Skeletal muscle cell (primary cell): Measurements from ENCODE around the gene NSD1.
A peak's percentile ranks its signal among the peaks of the same experiment; 100 is the strongest.
"Not testable (repeated sequence)": the region's sequence is repeated elsewhere in the genome, so short reads cannot be mapped to it uniquely, and the experiment has no call there.

Source experiments
- DNase-seq: peaks from one replicate; pipeline ENCODE4 v3.0.0-alpha.2; 2010; ENCODE audit warnings: low read depth
- H3K4me3 ChIP-seq: 2 replicates; pipeline ENCODE4 v1.5.1; 2011; ENCODE audit warnings: low read depth, mild to moderate bottlenecking, control low read depth, low read length, moderate library complexity

NSD1 gene

DNA sequence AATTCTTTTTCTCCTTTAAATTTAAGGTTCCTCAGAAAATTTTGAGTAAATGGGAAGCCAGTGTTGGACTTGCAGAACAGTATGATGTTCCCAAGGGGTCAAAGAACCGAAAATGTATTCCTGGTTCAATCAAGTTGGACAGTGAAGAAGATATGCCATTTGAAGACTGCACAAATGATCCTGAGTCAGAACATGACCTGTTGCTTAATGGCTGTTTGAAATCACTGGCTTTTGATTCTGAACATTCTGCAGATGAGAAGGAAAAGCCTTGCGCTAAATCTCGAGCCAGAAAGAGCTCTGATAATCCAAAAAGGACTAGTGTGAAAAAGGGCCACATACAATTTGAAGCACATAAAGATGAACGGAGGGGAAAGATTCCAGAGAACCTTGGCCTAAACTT, 76.0 kb downstream of the NSD1 start:
- DNase-seq = no peak
- H3K4me3 ChIP-seq = no peak overlapping the region

DNA sequence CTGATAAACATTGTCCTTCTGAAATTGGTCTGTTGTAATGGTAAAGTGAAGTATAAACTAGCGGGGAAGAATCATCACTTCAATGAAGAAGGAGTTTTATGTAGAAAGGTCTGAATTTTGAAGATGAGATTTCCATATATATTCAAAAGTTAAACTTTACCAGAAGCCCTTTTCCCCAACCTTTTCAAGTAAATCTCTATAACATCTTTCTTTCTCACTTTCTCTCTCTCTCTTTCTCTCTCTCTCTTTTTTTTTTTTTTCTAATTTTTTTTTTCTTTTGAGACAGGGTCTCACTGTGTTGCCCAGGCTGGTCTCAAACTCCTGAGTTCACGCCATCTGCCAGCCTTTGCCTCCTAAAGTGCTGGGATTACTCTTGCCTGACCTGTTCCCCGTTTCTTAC, 78.7 kb downstream of the NSD1 start:
- no peak overlapping the region for H3K4me3 ChIP-seq
- DNase-seq = no peak

DNA sequence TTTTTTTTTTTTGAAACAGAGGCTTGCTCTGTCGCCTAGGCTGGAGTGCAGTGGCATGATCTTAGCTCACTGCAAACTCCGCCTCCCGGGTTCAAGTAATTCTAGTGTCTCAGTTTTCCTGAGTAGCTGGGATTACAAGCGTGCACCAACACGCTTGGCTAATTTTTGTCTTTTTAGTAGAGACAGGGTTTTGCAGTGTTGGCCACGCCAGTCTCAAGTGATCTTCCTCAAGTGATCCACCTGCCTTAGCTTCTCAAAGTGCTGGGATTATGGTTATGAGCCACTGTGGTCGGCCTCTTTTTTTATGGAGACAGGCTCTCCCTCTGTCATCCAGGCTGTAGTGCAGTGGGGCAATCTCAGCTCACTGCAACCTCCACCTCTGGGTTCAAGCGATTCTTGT, 87.0 kb downstream of the NSD1 start:
- no peak overlapping the region for H3K4me3 ChIP-seq
- no peak for DNase-seq

DNA sequence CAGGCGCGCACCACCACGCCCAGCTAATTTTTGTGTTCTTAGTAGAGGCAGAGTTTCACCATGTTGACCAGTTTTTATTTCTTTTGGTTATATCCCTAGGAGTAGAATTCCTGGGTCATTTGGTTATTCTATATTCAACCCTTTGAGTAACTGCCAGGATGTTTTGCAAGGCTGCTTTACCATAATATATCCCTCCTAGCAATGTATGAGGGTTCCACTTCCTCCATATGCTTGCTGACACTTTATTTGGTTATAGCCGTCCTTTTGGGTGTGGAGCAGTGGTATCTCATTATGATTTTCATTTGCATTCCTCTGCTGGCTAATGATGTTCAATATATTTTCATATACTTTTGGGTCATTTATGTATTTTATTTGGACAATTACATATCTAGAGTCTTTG, 88.7 kb downstream of the NSD1 start:
- H3K4me3 ChIP-seq = no peak overlapping the region
- DNase-seq = no peak

DNA sequence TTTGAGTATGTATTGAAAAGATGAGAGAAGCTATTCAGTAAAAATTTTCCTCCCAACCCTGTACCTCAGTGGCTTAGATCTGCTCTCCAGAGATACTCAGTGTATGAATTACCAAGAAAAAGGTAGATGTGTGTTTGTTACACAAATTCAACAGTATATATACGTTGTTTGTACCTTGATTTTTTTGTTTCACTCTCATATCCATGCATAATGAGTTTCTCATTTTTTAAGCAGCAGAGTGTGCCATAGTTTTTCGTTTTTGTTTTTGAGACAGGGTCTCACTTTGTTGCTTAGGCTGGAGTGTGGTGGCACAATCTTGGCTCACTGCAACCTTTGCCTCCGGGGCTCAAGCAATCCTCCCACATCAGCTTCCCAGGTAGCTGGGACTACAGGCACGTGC, 92.2 kb downstream of the NSD1 start:
- H3K4me3 ChIP-seq = no peak overlapping the region
- no peak for DNase-seq

DNA sequence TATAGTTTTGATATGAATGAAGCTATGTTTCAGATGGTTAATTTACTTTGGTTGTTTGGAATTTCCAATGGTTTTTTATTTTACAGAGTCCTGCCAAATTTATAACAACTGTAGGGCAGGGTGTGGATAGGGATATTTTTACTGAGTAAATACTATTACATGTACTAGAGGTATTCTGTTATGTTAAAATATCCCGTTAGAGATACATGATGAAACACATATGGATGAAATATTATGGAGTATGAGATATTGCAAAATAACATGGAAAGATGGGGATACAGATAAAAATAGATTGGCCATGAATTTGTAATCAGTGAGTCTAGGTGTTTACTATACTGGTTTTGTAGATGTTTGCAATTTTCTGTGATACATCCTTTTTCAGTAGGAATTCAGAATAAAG, 93.3 kb downstream of the NSD1 start:
- DNase-seq = no peak
- no peak overlapping the region for H3K4me3 ChIP-seq

DNA sequence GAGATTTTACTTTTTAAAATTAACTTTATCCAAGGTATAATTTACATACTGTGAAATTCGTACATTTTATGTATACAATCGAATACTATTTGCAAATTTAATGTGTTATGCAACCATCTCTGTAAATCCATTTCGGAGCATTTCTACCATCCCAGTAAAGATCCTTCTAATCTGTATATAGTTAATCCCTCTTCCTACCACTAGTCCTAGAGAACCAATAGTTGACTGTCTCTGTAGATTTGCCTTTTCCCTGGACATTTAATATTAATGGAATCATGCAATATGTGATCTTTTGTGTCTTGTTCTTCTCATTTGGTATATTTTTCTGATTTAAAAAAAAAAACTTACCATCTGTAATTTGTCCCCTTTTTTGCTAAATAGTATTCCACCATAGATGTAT, 95.2 kb downstream of the NSD1 start:
- no peak for DNase-seq
- no peak overlapping the region for H3K4me3 ChIP-seq

DNA sequence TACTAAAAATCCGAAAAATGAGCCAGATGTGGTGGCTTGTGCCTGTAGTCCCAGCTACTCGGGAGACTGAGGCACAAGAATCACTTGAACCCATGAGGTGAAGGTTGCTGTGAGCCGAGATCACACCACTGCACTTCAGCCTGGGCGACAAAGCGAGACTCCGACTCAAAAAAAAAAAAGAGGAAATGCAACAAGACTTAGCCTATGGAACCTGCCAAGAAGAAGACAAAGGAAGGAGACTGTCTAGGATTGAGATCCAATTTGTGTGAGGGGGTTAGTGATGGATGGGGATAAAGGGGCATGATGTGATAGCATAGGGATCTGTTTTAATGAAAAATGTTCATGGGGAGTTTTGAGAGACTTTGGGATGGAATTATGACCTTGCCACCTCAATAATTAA, 97.1 kb downstream of the NSD1 start:
- no peak for DNase-seq
- no peak overlapping the region for H3K4me3 ChIP-seq

DNA sequence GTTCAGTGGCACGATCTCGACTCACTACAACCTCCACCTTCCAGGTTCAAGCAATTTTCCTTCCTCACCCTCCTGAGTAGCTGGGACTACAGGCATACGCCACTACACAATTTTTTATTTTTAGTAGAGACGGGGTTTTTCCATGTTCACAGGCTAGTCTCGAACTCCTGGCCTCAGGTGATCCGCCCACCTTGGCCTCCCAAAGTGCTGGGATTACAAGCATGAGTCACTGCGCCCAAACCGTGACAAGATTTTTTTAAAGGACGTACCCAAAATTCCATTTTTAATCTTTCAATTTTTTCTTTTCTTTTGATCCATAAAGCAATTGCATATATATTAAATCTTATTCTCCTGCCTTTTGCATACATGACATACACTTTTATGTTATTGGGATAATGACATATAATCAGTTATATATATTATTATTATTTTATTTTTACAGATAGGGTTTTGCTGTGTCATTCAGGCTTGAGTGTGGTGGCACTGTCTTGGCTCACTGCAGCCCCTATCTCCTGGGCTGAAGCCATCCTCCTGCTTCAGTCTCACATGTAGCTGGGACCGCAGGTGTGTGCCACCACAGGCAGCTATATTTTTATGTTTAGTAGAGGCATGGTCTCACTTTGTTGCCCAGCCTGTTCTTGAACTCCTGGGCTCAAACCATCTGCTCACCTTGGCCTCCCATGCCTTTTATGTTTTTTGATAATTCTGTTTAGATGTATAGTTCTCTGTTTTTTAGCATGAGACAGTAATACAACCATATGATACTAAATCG, 98.1 kb downstream of the NSD1 start:
- no peak for DNase-seq
- H3K4me3 ChIP-seq = no peak overlapping the region

DNA sequence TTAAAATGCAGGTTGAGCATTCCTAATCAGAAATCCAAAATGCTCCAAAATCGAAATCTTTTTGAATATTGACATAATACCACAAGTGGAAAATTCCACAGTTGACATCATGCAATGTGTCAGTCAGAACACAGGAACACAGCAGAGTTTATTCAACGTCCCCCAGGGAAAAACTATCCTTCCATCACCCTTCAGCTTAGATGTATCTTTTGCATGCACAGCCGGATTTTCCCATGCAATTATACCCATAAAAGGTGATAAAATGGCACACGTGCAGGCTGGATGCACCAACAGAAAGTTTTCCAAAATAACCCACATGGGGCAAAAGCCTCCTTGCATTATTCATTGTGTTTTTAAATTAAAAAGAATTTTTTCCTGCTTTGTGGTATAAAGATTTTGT, 98.8 kb downstream of the NSD1 start:
- H3K4me3 ChIP-seq = no peak overlapping the region
- no peak for DNase-seq

DNA sequence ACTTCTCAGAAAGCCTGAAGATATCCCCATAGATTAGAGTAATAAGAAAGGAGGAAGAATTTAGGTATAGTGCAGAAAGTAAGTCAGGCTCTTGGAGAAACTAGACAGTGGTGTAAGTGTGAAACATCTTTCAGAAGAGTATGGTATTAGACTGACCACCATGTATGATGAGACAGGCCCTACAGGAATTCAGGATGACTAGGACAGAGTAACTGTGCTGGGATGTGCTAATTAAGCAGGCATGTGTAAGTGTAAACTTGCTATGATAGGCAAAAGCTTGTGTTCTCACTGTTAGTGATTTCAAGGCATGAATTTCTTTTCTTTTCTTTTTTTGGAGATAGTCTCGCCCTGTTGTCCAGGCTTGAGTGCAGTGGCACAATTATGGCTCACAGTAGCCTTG, 99.2 kb downstream of the NSD1 start:
- H3K4me3 ChIP-seq = no peak overlapping the region

DNA sequence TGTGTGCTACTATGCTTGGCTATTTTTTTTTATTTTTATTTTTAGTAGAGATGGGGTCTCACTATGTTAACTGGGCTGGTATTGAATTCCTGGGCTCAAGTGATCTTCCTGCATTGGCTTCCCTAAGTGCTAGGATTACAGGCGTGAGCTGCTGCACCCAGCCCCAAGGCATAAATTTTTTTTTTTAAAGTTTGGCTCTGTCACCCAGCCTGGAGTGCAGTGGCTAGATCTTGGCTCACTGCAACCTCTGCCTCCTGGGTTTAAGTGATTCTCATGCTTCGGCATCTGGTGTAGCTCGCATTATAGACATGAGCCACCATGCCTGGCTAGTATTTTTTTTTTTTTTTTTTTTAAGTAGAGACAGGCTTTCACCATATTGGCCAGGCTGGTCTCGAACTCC, 99.6 kb downstream of the NSD1 start:
- no peak overlapping the region for H3K4me3 ChIP-seq
- no peak for DNase-seq

More for the DNA sequence above, 99.2 kb downstream of the NSD1 start:
- peak; percentile 14 for DNase-seq

DNA sequence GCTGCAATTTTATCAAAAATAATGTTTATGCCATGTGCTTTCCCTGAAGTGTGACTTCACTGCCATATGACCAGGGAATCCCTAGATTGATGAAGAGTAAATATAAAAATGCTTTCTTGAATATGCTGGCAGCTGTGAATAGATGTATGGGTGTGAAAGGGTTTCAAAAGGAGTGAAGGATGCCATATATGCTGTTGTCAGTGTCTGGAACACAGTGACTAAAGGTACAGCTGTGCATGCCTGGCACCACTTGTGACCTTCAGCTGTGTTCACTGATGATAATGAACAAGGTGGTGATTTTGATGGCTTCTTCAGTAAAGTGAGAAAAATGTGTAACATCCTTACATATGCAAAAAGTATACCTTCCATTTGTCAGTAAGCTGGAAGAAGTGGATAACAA, 100.2 kb downstream of the NSD1 start:
- no peak overlapping the region for H3K4me3 ChIP-seq
- DNase-seq = no peak

DNA sequence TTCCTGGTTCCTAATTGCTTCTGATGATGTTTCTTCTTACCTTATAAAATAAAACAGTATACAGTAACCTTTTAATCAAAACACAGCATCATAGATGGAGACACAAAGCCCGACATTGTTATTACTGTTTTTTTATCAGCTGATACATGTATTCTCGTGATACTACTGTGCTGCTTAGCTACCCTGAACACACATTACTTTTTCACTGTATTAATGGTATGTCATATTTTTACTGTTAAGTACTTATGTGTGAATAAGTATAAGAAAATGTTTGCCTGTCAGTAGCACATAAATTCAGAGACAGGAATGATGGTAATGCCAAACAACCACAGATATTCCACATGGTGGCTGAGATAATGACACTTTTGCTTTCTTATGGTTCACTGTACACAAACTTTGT, 101.3 kb downstream of the NSD1 start:
- no peak for DNase-seq
- H3K4me3 ChIP-seq = no peak overlapping the region

DNA sequence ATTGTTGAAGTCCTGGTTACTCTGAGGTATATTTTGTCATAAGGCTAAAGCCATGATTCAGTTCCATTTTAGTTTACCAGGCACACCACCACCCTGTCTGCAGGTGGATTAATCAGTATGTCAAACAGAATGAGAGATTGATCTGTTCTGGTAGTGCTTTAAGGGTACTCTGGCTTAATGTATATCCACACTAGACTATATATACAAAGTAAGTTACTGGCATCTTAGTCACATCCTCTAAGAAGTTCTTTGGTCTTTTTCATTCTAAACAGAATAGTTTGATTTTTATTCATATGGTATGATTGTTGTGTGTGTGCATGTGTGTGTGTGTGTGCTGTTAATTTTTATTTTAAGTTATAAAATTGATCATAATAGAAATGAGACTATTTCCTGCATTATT, 108.2 kb downstream of the NSD1 start:
- H3K4me3 ChIP-seq = no peak overlapping the region

DNA sequence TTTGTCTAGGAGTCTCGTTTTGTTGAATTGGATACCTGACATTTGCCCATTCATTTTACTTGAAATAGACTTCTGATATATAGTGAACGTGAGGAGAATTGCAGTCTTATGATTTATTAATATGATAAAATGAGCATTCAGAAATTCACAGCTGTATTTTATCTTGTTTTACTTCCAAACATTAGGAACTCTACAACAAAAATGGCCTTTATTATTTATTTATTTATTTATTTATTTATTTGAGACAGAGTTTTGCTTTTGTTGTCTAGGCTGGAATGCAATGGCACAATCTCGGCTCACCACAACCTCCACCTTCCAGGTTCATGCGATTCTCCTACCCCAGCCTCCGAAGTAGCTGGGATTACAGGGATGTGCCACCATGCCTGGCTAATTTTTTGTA, 108.7 kb downstream of the NSD1 start:
- no peak for DNase-seq
- no peak overlapping the region for H3K4me3 ChIP-seq

More for the DNA sequence above, 108.2 kb downstream of the NSD1 start:
- DNase-seq = no peak

DNA sequence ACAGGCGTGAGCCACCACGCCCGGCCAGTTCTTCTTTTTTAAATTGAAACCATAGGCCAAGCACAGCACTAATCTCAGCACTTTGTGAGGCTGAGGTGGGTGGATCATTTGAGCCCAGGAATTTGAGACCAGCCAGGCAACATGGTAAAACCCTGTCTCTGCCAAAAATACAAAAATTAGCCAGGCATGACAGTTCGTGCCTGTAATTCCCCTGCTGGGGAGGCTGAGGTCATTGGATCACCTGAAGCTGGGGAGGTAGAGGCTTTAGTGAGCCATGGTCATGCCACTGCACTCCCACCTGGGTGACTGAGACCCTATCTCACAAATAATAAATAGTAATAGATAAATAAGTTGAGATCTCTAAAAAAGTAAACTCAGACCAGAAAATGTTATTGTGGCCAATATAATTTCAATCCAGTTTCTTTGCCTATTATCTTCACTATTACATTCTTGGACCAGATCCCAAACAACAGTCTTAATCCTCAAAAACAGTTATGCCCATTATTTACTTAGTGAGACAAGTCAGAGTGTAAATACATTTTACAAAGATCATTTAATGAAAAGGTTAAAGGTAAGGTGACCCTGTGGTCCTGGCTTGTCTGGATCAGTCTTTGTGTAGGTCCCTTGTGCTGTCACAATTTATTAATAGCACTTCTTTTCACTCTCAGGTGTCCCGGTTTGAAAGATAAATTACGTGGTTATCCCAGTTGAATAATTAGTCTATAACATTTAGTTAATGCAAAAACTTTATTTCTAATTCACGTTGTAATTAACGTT, 116.4 kb downstream of the NSD1 start:
- DNase-seq = no peak
- no peak overlapping the region for H3K4me3 ChIP-seq

DNA sequence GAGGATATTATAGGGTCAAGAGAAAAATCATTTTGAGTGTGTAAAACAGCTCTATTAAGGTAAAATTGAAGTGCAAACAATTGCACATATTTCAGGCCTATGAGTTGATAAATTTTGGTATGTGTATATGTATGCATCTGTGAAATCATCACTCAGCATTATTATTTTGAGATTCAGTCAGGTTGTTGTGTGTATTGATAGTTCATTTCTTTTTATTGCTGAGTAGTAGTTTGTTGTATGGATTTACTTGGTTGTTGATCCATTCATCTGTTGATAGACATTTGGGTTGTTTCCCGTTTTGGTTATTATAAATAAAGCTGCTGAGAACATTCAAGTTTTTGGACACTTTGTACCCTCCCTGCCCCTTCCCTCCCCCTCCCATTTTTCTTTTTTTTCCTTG, 119.7 kb downstream of the NSD1 start:
- DNase-seq = no peak
- no peak overlapping the region for H3K4me3 ChIP-seq

DNA sequence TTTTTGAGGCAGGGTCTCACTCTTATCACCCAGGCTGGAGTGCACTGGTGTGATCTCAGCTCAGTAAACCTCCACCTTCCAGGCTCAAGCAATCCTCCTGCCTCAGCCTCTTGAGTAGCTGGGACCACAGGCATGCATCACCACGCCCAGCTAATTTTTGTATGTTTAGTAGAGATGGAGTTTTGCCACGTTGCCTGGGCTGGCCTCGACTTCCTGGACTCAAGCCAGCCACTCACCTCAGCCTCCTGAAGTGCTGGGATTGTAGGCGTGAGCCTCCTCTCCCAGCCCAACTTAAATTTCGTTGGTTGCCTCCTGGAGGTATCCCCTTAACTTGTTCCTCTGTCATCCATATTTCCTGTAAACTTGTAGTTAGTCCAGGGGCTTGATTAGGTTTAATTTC, 122.7 kb downstream of the NSD1 start:
- no peak for DNase-seq
- no peak overlapping the region for H3K4me3 ChIP-seq

DNA sequence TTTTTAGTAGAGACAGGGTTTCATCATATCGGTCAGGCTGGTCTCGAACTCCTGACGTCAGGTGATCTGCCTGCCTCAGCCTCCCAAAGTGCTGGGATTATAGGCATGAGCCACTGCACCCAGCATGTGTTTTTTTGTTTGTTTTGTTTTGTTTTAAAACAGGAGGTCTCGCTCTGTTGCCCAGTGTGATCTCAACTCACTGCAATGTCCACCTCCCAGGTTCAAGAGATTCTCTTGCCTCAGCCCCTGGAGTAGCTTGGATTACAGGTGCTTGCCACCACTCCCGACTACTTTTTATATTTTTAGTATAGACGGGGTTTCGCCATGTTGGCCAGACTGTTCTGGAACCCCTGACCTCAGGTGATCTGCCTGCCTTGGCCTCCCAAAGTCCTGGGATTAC, 125.1 kb downstream of the NSD1 start:
- not testable (repeated sequence) for H3K4me3 ChIP-seq, DNase-seq

DNA sequence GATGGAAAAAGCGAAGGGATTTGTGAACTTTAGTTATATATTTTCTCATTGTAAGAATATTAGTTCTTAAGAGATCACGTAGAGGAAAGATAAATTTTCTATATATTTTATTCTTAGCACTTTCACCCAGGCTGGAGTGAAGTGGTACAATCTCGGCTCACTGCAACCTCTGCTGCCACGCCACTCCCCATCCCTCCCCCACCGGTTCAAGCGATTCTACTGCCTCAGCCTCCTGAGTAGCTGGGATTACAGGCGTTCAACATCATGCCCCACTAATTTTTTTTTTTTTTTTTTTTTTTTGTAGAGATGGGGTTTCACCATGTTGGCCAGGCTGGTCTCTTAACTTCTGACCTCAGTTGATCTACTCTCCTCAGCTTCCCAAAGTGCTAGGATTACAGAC, 127.4 kb downstream of the NSD1 start:
- DNase-seq = no peak
- H3K4me3 ChIP-seq = no peak overlapping the region
